Stimulated activated CD8-positive, alpha-beta memory T cell treated with anti-CD3 and anti-CD28 coated beads, Interleukin-7, amount 100 ng/mL, for 48 hours (primary cell): Measurements from ENCODE around the gene PLCG2.
"Not testable (repeated sequence)": the region's sequence is repeated elsewhere in the genome, so short reads cannot be mapped to it uniquely, and the experiment has no call there.

Experiments
- DNase-seq, 2 donors: peaks; one replicate each; pipeline ENCODE4 v3.0.0-alpha.2; 2020; ENCODE audit warnings: low read depth in 1 of 2; ENCODE audit errors: extremely low read depth in 1 of 2

Gene PLCG2

DNA sequence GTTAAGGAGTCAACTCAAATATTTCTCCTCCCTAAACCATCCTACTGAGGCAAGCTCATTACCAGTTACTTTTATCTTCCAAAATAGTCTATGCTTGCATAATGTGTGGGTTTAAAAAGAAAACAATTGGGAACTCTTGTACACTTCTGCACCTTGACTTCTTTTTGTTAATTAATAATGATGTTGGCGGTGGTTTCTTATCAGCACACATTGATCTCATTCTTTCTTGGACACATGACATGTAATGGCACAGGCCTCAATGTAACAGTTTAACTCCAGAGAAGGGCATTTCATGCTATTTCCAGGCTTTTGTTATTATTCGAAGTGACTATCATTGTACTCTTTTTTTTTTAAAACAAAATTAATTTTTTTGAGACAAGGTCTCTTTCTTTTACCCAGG is 7.8 kb downstream of the PLCG2 start:
- DNase-seq, result no peak

DNA sequence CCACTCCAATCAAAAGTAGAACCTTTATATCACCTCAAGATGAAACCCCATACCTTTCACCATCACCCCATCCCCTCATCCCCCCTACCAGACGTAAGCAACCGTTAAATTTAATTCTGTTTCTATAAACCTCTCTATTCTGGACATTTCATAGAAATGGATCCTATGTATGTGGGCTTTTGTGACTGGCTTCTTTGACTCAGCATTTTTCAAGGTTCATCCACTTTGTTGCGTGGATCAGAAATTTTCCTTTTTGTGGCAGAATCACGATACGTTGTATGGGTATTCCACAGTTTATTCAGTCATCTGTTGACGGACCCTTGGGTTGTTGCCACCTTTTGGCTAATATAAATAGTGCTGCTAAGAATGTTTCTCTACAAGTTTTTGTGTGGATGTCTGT is 8.6 kb downstream of the PLCG2 start:
- no peak for DNase-seq

DNA sequence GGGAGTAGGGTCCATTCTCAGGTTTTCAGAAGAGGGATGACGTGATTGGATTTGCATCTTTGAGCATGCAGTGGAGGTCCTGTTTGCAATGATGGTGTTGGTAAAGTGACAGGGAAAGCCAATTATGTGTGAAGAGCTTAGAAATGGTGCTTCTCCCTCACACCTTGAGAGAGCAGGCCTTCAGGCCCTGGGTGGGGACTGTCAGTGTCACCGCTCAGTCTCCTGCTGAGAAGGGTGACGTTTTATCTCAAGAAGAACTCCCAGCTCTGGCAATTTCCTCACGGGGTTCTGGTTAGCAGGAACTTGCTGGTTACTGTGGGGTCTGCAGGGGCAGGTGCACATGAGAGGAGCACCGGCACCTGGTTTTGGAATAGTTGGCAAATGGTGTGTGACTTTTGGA is 11.2 kb downstream of the PLCG2 start:
- no peak for DNase-seq

- DNase-seq, result no peak
Observed at GRCh38 chr16:81790830-81791435, 11.8 kb downstream of the PLCG2 start.

DNA sequence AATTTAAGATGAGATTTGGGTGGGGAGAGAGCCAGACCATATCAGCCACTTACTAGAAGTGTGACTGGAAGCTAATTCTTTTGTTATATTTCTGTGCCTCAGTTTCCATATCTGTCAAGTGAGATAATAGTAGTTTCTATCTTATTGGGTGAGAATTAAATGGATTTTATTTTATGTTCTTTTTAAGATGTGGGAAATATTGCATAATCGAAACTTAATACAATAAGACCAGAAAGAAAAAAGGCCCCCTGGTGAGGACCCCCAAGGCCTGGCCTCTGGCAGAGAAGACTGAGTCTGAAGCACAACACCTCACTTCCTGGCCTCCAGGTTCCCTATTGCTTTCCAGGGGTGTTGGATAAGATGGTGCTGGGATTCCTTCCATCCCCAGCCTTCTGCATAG is 13.7 kb downstream of the PLCG2 start:
- DNase-seq, result no peak

- no peak for DNase-seq
Observed at GRCh38 chr16:81795193-81795592, 16.1 kb downstream of the PLCG2 start.

DNA sequence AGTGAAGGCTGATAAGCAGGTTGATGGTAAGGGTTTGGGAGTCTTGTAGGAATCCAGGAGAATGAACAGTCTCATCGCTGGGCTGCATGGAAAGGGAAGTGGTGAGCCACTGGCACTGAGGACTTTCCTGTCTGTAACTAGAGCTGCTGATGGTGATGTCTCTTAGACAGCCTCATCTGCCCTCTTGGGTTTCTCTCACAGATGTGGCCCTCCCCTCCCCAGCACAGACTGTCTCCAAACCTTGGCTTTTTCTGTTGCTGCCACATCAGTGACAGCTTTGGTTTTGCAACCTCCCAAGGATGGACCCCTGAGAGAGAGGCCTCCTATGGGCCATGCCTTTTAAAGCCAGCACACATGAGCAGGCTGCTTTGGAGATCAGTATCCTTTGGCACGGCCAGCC is 16.9 kb downstream of the PLCG2 start:
- no peak for DNase-seq

- no peak for DNase-seq
Observed at GRCh38 chr16:81796583-81797346, 17.7 kb downstream of the PLCG2 start.

DNA sequence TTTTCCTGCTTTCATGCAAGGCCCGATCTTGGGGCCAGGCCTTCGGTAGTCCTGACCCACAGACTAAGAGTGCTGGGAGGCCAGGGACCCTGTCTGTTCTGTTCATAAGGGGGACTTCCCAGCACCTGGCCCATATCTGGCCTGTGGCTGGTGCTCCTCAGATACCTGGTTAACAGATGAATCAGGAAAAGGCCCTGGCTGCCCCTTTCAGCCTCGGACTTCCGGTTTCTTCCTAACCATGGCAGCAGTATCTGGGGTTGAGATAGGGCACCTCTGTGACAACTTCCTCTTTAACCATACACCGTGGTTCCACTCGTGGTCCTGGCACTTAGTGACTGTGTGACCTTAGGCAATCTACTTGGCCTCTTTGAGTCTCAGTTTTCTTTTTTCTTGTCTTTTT is 18.4 kb downstream of the PLCG2 start:
- no peak for DNase-seq

- no peak for DNase-seq
Observed at GRCh38 chr16:81798311-81799137, 19.4 kb downstream of the PLCG2 start.

GRCh38 chr16:81799138-81799504 is 20.0 kb downstream of the PLCG2 start:
- no peak for DNase-seq

- DNase-seq, result not testable (repeated sequence)
Observed at GRCh38 chr16:81801724-81802123, 22.6 kb downstream of the PLCG2 start.

DNA sequence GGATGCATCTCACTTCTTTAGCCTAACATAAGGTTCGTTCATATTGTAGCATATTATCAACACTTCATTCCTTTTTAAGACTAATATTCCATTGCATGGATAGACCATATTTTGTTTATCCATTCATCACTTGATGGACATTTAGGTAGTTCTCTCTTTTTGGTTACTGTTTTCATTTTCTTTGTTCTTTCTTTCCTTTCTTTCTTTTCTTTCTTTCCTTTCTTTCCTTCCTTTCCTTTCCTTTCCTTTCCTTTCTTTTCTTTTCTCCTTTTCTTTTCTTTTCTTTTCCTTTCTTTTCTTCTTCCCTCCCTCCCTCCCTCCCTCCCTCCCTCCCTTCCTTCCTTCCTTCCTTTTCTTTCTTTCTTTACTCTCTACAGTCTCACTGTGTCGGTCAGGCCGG is 24.2 kb downstream of the PLCG2 start:
- no peak for DNase-seq

DNA sequence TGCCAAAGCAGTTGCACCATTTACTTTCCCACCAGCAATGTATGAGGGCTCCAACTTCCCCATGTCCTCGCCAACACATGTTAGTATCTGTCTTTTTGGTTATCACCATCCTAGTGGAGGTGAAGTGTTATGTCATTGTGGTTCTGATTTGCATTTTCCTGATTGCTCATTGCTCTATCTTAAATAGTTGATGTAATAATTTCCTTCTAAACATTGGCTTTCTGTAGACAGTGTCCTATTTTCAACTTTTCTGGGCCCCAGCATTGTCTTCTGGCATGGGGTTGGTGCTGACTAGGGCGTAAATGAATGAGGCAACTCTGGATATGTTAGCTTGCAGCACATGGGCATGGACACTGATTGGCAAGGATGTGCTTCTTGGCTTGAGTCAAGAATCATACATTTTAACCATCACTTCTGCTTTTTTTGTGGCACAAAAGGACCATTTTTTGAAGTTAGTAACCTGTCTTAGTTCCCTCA is 25.1 kb downstream of the PLCG2 start:
- DNase-seq, result no peak

- DNase-seq, result no peak
Observed at GRCh38 chr16:81806696-81807095, 27.6 kb downstream of the PLCG2 start.

DNA sequence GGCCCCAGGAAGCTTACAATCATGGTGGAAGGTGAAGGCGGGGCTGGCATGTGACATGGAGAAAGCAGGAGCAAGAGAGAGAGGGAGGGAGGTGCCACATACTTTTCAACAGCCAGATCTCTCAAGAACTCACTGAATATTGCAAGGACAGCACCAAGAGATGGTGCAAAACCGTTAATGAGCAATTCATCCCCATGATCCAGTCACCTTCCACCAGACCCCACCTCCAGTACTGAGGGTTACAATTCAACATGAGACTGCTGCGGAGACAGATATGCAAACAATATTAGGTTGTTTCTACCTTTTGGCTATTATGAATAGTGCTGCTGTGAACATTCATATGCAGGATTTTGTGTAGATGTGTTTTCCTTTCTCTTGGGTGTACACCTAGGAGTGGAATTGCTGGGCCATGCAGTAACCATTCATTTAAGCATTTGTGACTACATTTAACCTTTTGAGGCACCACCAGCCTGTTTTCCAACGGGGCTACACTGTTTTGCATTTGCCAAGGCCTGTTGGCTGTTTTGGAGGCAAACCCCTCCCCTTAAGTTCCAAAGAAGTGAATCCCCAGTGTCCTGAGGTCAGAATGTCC is 28.8 kb downstream of the PLCG2 start:
- DNase-seq, result no peak

- no peak for DNase-seq
Observed at GRCh38 chr16:81808933-81809480, 29.9 kb downstream of the PLCG2 start.

GRCh38 chr16:81809567-81809966 is 30.5 kb downstream of the PLCG2 start:
- DNase-seq, result no peak

- no peak for DNase-seq
Observed at GRCh38 chr16:81810361-81810760, 31.3 kb downstream of the PLCG2 start.

- no peak for DNase-seq
Observed at GRCh38 chr16:81810894-81811538, 31.9 kb downstream of the PLCG2 start.

GRCh38 chr16:81813648-81814047 is 34.6 kb downstream of the PLCG2 start:
- no peak for DNase-seq
